HCT116 (cell line): ENCODE measurements around the gene IL22RA2. TPM values are rescaled to one million over a fixed set of nuclear protein-coding genes. Genes with fewer than 3 reads are reported as not detected.

Experiments
- ATAC-seq: fragments of 200-7000 bp; cut with Tn5 transposase; 2 replicates; pipeline ENCODE4 v1.9.1; 2020; ENCODE audit warnings: mild to moderate bottlenecking, moderate library complexity
- BruUV-seq: library from RNA; stranded (reverse); fragments of 400-500 nt; replicated peaks from 2 replicates; lab custom pipeline; 2021; lab: Mats Ljungman, UMichigan
- CTCF ChIA-PET: fragments of 300-600 bp; sonication (Branson Sonifier 250); formaldehyde crosslinking; loops from one replicate; lab custom pipeline; 2021; ENCODE audit warnings: antibody characterized with exemption; lab: Charles Lee
- POLR2A ChIA-PET: fragments of 300-600, 350-600 bp; sonication (Branson Sonifier 250); formaldehyde crosslinking; loops from one replicate; lab custom pipeline; 2021; ENCODE audit warnings: antibody characterized with exemption; lab: Charles Lee
- RAD21 ChIA-PET, 2 experiments: fragments of 300-600 bp; sonication (Branson Sonifier 250); formaldehyde crosslinking; loops; one replicate each; lab custom pipeline; 2023; ENCODE audit warnings: low total read pairs in 2 of 2; ENCODE audit not compliant: uncharacterized antibody in 2 of 2, unreplicated experiment in 2 of 2, low non-redundant PET in 1 of 2; lab: Charles Lee
- DNase-seq: peaks from one replicate; pipeline ENCODE4 v3.0.0-alpha.2; 2010; ENCODE audit warnings: low read depth, low spot score
- H2AFZ ChIP-seq: fragments of 200-600 bp; shearing (Covaris generic), sonication (generic); 2 replicates; pipeline ENCODE4 v1.6.1; 2017; ENCODE audit warnings: low read depth, mixed run types, mixed read lengths, antibody characterized with exemption, low read length; ENCODE audit not compliant: poor library complexity, severe bottlenecking
- H3K27ac ChIP-seq: 2 replicates; pipeline ENCODE4 v1.5.1; 2012; ENCODE audit warnings: low read depth, low read length
- H3K27me3 ChIP-seq: fragments of 200-600 bp; sonication (generic); 2 replicates; pipeline ENCODE4 v1.6.1; 2016; ENCODE audit warnings: mixed run types, low read length, mixed read lengths; ENCODE audit not compliant: insufficient read depth
- H3K36me3 ChIP-seq, 2 experiments: fragments of 200-500 bp in 1 of 2; fragments of 200-600 bp in 1 of 2; sonication (Bioruptor generic) in 1 of 2; sonication (generic) in 1 of 2; 2 replicates each; pipeline versions ENCODE4 v1.5.1 to v1.6.1; 2014 to 2016; ENCODE audit warnings: low read length in 2 of 2, inconsistent platforms in 1 of 2, mixed read lengths in 1 of 2, mixed run types in 1 of 2; ENCODE audit not compliant: insufficient read depth in 2 of 2, control insufficient read depth in 1 of 2
- H3K4me1 ChIP-seq, 2 experiments: fragments of 200-600 bp in 1 of 2; sonication (generic) in 1 of 2; 2 replicates each; pipeline versions ENCODE4 v1.5.1 to v1.6.1; 2012 to 2017; ENCODE audit warnings: low read length in 2 of 2, inconsistent platforms in 1 of 2, mild to moderate bottlenecking in 1 of 2, mixed read lengths in 1 of 2, mixed run types in 1 of 2, moderate library complexity in 1 of 2; ENCODE audit not compliant: insufficient read depth in 2 of 2, control insufficient read depth in 1 of 2
- H3K4me2 ChIP-seq: fragments of 200-600 bp; sonication (generic); 2 replicates; pipeline ENCODE4 v1.6.1; 2017; ENCODE audit warnings: mixed run types, low read length, mixed read lengths
- H3K4me3 ChIP-seq, 2 experiments: fragments of 200-600 bp in 1 of 2; sonication (generic) in 1 of 2; replicated peaks in 1 of 2; 2 replicates each; pipeline ENCODE4 v1.5.1; 2011 to 2016; ENCODE audit warnings: low read length in 2 of 2, control low read depth in 1 of 2, low read depth in 1 of 2, mild to moderate bottlenecking in 1 of 2, mixed read lengths in 1 of 2, mixed run types in 1 of 2
- H3K79me2 ChIP-seq: fragments of 200-600 bp; sonication (generic); 2 replicates; pipeline ENCODE4 v1.6.1; 2017; ENCODE audit warnings: mild to moderate bottlenecking, mixed run types, low read length, moderate library complexity, mixed read lengths; ENCODE audit not compliant: insufficient read depth
- H3K9ac ChIP-seq: fragments of 200-600 bp; sonication (generic); 2 replicates; pipeline ENCODE4 v1.6.1; 2016; ENCODE audit warnings: low read length, mixed read lengths
- H3K9me2 ChIP-seq: fragments of 200-600 bp; sonication (generic), shearing (Covaris generic); 2 replicates; pipeline ENCODE4 v1.6.1; 2017; ENCODE audit warnings: mixed run types, mild to moderate bottlenecking, moderate library complexity; ENCODE audit not compliant: insufficient read depth
- H3K9me3 ChIP-seq, 2 experiments: fragments of 200-500 bp in 1 of 2; fragments of 200-600 bp in 1 of 2; sonication (Bioruptor generic) in 1 of 2; sonication (generic) in 1 of 2; 2 replicates each; pipeline ENCODE4 v1.6.1; 2014 to 2017; ENCODE audit warnings: low read length in 2 of 2, mixed read lengths in 2 of 2, inconsistent platforms in 1 of 2, low read depth in 1 of 2, mild to moderate bottlenecking in 1 of 2, mixed run types in 1 of 2, moderate library complexity in 1 of 2; ENCODE audit not compliant: control insufficient read depth in 1 of 2, insufficient read depth in 1 of 2
- H4K20me1 ChIP-seq: fragments of 200-600 bp; sonication (generic), shearing (Covaris generic); 2 replicates; pipeline ENCODE4 v1.6.1; 2017; ENCODE audit warnings: mixed run types, mild to moderate bottlenecking, moderate library complexity; ENCODE audit not compliant: insufficient read depth
- EGR1 ChIP-seq: IDR thresholded peaks from 2 replicates; pipeline ENCODE4 v1.6.1; 2012; ENCODE audit warnings: low read depth
- ELF1 ChIP-seq: IDR thresholded peaks from 2 replicates; pipeline ENCODE4 v1.6.1; 2012; ENCODE audit warnings: low read depth, borderline replicate concordance
- FOSL1 ChIP-seq: IDR thresholded peaks from 2 replicates; pipeline ENCODE4 v1.6.1; 2012; ENCODE audit warnings: low read depth
- POLR2A ChIP-seq: IDR thresholded peaks from 2 replicates; pipeline ENCODE4 v1.7.0; 2011; ENCODE audit warnings: borderline replicate concordance; ENCODE audit not compliant: insufficient read depth, insufficient read length; ENCODE audit errors: extremely low read depth
- YY1 ChIP-seq: IDR thresholded peaks from 2 replicates; pipeline ENCODE4 v1.6.1; 2011; ENCODE audit warnings: low read length, low read depth, moderate library complexity, mild to moderate bottlenecking; ENCODE audit not compliant: insufficient replicate concordance; ENCODE audit errors: extremely low read depth
- ZFX ChIP-seq: fragments of 450-650 bp; IDR thresholded peaks from 2 replicates; pipeline ENCODE4 v1.6.1; 2017
- intact Hi-C: fragments of 100-400 bp; cut with micrococcal nuclease; formaldehyde crosslinking; loops from 2 replicates; pipeline ENCODE4 v1.10.0; 2022
- total RNA-seq: library from RNA; stranded (reverse); gene quantifications from one replicate; pipeline ENCODE4 v1.2.1, GENCODE V29; 2021; ENCODE audit not compliant: unreplicated experiment
- TF ChIP-seq, protein P1 (sequence below): IDR thresholded peaks from 2 replicates; pipeline ENCODE4 v1.6.1; 2012
- TF ChIP-seq, protein P2 (sequence below): IDR thresholded peaks from 2 replicates; pipeline ENCODE4 v1.6.1; 2011; ENCODE audit warnings: mild to moderate bottlenecking, low read length, moderate library complexity; ENCODE audit not compliant: insufficient replicate concordance; ENCODE audit errors: extremely low read depth
- TF ChIP-seq, protein P3 (sequence below): IDR thresholded peaks from 2 replicates; pipeline ENCODE4 v1.6.1; 2012; ENCODE audit warnings: low read depth

The IL22RA2 gene
- total RNA-seq, 1 experiment from 2014 or later: not detected

DNA sequence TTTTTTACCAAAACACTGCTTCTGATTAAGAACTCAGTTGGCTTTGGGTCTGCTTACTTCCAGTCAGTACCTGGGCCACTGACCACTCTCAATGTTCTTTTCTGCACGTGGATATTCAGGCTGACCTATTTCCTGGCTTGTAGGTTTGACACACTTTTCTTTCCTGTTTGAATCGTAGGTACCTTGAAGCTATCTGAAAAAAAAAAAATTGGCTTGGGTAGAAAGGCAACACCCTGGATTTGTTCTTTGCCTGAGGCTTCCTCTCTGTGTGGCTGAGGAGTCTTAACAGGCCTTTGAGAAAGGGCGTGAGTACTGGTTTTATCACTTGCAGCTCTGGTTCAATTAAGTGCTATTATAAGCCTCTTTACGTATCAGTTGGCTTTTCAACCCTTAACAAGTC, 68.1 kb downstream of the IL22RA2 start:
- Histone ChIP-seq H3K27me3 (no peaks in the 10 kb centered on the region), H3K36me3 (no peaks in the 10 kb centered on the region)
- DNase-seq: no peak
- no peak for TF ChIP-seq EGR1
- TF ChIP-seq YY1: no peak
- TF ChIP-seq, protein P1, sequence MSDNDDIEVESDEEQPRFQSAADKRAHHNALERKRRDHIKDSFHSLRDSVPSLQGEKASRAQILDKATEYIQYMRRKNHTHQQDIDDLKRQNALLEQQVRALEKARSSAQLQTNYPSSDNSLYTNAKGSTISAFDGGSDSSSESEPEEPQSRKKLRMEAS: no peak
- TF ChIP-seq POLR2A: no peak
- TF ChIP-seq, protein P2, sequence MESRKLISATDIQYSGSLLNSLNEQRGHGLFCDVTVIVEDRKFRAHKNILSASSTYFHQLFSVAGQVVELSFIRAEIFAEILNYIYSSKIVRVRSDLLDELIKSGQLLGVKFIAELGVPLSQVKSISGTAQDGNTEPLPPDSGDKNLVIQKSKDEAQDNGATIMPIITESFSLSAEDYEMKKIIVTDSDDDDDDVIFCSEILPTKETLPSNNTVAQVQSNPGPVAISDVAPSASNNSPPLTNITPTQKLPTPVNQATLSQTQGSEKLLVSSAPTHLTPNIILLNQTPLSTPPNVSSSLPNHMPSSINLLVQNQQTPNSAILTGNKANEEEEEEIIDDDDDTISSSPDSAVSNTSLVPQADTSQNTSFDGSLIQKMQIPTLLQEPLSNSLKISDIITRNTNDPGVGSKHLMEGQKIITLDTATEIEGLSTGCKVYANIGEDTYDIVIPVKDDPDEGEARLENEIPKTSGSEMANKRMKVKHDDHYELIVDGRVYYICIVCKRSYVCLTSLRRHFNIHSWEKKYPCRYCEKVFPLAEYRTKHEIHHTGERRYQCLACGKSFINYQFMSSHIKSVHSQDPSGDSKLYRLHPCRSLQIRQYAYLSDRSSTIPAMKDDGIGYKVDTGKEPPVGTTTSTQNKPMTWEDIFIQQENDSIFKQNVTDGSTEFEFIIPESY: no peak
- TF ChIP-seq, protein P3, sequence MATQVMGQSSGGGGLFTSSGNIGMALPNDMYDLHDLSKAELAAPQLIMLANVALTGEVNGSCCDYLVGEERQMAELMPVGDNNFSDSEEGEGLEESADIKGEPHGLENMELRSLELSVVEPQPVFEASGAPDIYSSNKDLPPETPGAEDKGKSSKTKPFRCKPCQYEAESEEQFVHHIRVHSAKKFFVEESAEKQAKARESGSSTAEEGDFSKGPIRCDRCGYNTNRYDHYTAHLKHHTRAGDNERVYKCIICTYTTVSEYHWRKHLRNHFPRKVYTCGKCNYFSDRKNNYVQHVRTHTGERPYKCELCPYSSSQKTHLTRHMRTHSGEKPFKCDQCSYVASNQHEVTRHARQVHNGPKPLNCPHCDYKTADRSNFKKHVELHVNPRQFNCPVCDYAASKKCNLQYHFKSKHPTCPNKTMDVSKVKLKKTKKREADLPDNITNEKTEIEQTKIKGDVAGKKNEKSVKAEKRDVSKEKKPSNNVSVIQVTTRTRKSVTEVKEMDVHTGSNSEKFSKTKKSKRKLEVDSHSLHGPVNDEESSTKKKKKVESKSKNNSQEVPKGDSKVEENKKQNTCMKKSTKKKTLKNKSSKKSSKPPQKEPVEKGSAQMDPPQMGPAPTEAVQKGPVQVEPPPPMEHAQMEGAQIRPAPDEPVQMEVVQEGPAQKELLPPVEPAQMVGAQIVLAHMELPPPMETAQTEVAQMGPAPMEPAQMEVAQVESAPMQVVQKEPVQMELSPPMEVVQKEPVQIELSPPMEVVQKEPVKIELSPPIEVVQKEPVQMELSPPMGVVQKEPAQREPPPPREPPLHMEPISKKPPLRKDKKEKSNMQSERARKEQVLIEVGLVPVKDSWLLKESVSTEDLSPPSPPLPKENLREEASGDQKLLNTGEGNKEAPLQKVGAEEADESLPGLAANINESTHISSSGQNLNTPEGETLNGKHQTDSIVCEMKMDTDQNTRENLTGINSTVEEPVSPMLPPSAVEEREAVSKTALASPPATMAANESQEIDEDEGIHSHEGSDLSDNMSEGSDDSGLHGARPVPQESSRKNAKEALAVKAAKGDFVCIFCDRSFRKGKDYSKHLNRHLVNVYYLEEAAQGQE: no peak
- no peak for TF ChIP-seq ZFX
- TF ChIP-seq ELF1: no peak
- TF ChIP-seq FOSL1: no peak
- TF ChIP-seq, all 23 proteins: peak for 0
- Histone ChIP-seq H2AFZ (no peak overlapping the region), H3K4me1 (no peaks in the 10 kb centered on the region), H3K4me3 (no peak overlapping the region), H3K4me2 (no peak overlapping the region), H3K9me3 (no peaks in the 10 kb centered on the region), H3K9me2 (no peaks in the 10 kb centered on the region), H4K20me1 (no peaks in the 10 kb centered on the region), H3K79me2 (no peaks in the 10 kb centered on the region), H3K27ac (no peak overlapping the region), H3K9ac (no peak overlapping the region)
- ATAC-seq: no peak
- POLR2A ChIA-PET: no interaction called here
- intact Hi-C loops: no loop called here
- BruUV-seq: no TSS peak
- CTCF ChIA-PET: no interaction called here
- RAD21 ChIA-PET: no interaction called here
